H1 (cell line): Measurements from ENCODE around the gene BATF2. TPM values are rescaled to one million over a fixed set of nuclear protein-coding genes. Genes with fewer than 3 reads are reported as not detected.

Source experiments
- BRCA1 ChIP-seq: IDR thresholded peaks from 2 replicates; pipeline ENCODE4 v1.6.1; 2012; ENCODE audit warnings: low read depth, low read length, improper control_type of control experiment
- CBX8 ChIP-seq: fragments of 300-800, 300-1000 bp; sonication (generic); IDR thresholded peaks from 2 replicates; pipeline ENCODE4 v1.7.1; 2016; ENCODE audit warnings: low read depth, low read length, borderline replicate concordance
- CREB1 ChIP-seq: IDR thresholded peaks from 2 replicates; pipeline ENCODE4 v1.6.1; 2012; ENCODE audit warnings: inconsistent platforms
- GABPA ChIP-seq: IDR thresholded peaks from 2 replicates; pipeline ENCODE4 v1.6.1; 2011; ENCODE audit warnings: mild to moderate bottlenecking, low read length, moderate library complexity, borderline replicate concordance; ENCODE audit not compliant: insufficient read depth
- GTF2F1 ChIP-seq: IDR thresholded peaks from 2 replicates; pipeline ENCODE4 v1.6.1; 2012; ENCODE audit warnings: low read depth, low read length, improper control_type of control experiment, borderline replicate concordance
- JUN ChIP-seq: IDR thresholded peaks from 2 replicates; pipeline ENCODE4 v1.6.1; 2011; ENCODE audit warnings: low read depth, mild to moderate bottlenecking, improper control_type of control experiment, low read length
- KDM4A ChIP-seq: IDR thresholded peaks from one replicate; pipeline ENCODE4 v1.7.1; 2012; ENCODE audit warnings: low read depth, mild to moderate bottlenecking, moderate library complexity, low read length, inconsistent platforms; ENCODE audit not compliant: severe bottlenecking
- NRF1 ChIP-seq: IDR thresholded peaks from 2 replicates; pipeline ENCODE4 v1.6.1; 2011; ENCODE audit warnings: mild to moderate bottlenecking, low read depth, low read length, improper control_type of control experiment
- RFX5 ChIP-seq: IDR thresholded peaks from 2 replicates; pipeline ENCODE4 v1.6.1; 2011; ENCODE audit warnings: low read depth, low read length, improper control_type of control experiment, borderline replicate concordance
- SAP30 ChIP-seq: fragments of 300-600 bp; sonication (generic); IDR thresholded peaks from 2 replicates; pipeline ENCODE4 v1.7.1; 2012; ENCODE audit warnings: low read length, moderate library complexity, mild to moderate bottlenecking, inconsistent platforms; ENCODE audit not compliant: insufficient read depth, insufficient replicate concordance
- SIN3A ChIP-seq, 2 experiments: IDR thresholded peaks in 1 of 2; conservative IDR thresholded peaks in 1 of 2; 2 replicates each; pipeline ENCODE4 v1.6.1; 2011 to 2012; ENCODE audit warnings: low read length in 2 of 2, improper control_type of control experiment in 1 of 2, low read depth in 1 of 2, mild to moderate bottlenecking in 1 of 2
- SRF ChIP-seq: IDR thresholded peaks from 2 replicates; pipeline ENCODE4 v1.6.1; 2011; ENCODE audit warnings: mild to moderate bottlenecking, low read depth, low read length, moderate library complexity
- SUZ12 ChIP-seq: fragments of 200-600 bp; sonication (generic); IDR thresholded peaks from 2 replicates; pipeline ENCODE4 v1.6.1; 2012; ENCODE audit warnings: mild to moderate bottlenecking, inconsistent platforms, low read length, moderate library complexity, mixed read lengths
- TAF1 ChIP-seq: IDR thresholded peaks from 2 replicates; pipeline ENCODE4 v1.6.1; 2011; ENCODE audit warnings: mild to moderate bottlenecking, low read depth, low read length
- TEAD4 ChIP-seq: IDR thresholded peaks from 2 replicates; pipeline ENCODE4 v1.6.1; 2012; ENCODE audit warnings: low read depth, low read length, inconsistent platforms, mixed read lengths
- polyA plus RNA-seq, 7 experiments: library from polyadenylated mRNA; depleted of rRNA in 3 of 7; stranded (reverse) in 5 of 7; unstranded in 2 of 7; fragments of >200 nt in 5 of 7; fragments of 200-250 nt in 2 of 7; gene quantifications; 1 replicate in 5 of 7; 2 replicates in 1 of 7; 4 replicates in 1 of 7; pipeline versions ENCODE4 v1.2.1 to v1.2.3, GENCODE V29; 2011 to 2013; ENCODE audit warnings: missing spikeins in 2 of 7, mixed read lengths in 2 of 7
- total RNA-seq: library from RNA; stranded (reverse); fragmentation: NEBNext Ultra II Directional; extraction: Animal tissue kit (Norgen Biotek cat#: 25700); gene quantifications from 2 replicates; pipeline ENCODE4 v1.2.1, GENCODE V29; 2021
- TF ChIP-seq, protein P1 (sequence below): IDR thresholded peaks from 2 replicates; pipeline ENCODE4 v1.6.1; 2012; ENCODE audit warnings: inconsistent platforms

The BATF2 gene
- total and polyA plus RNA-seq, 2 of the 8 experiments (the other 6 are each of a cell fraction or from before 2014, with no cell fraction given): 1.4 to 3.1 TPM

DNA sequence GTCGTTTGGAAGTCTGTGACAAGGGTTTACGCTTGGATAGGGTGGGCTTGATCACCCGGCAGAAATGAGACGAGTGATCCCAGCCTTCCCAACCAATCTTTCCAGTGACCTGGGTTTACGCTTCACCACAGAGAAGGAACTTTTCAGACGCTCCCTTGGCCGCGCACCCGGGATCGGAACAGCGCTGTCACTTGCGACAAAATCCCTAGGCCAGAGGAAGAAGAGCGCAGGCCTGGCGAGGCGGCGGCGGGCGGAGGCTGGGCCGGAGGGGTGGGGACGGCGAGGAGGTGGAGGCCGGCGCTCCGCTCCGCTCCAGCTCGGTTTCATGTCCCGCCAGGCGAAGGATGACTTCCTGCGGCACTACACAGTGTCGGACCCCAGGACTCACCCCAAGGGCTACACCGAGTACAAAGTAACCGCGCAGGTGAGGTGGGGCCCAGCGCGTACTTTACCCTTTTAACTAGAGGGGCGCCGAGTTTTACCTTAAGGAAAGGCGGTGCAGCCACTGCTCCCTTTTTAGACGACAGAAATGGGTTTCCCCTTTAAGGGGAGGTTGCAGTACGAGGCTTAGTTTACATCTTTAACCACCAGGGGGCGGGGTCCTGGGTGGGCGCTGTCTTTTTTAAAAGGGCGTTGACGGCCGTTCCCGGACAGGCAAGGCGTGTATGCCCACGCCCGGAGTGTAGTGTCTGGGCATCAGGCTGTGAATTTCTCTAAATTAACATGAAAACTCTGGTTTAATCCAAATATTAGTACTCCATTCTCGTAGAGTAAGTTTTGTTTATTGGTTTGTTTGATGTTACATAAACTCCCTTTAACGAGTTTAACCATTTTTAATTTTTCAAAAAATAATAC is 30.7 kb upstream of the BATF2 start, which contains the start of gene SNX15 (continued):
- TF ChIP-seq JUN (no peak), TAF1 (peak; percentile 44; the same call in 1 of the 2 replicates), CREB1 (peak; percentile 67), GTF2F1 (no peak), TEAD4 (no peak; the same call in 1 of the 2 replicates), CBX8 (no peak), GABPA (no peak), SRF (no peak), SAP30 (no peak), SIN3A (conservative IDR thresholded peaks at IDR 0.05 in 1 of 2, IDR thresholded peaks at IDR 0.05 in 1 of 2; ENCODE audit: low read depth in 1 of 2, low read length in 2 of 2) (peak; percentile 46 to 50; a peak in 1 of 4 replicates), KDM4A (peak; percentile 99), SUZ12 (no peak), NRF1 (no peak), BRCA1 (no peak), RFX5 (no peak)
- TF ChIP-seq, protein P1, sequence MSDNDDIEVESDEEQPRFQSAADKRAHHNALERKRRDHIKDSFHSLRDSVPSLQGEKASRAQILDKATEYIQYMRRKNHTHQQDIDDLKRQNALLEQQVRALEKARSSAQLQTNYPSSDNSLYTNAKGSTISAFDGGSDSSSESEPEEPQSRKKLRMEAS: peak; percentile 97
